Measurements from ENCODE around the gene IGSF21. TPM values are rescaled to one million over a fixed set of nuclear protein-coding genes. Genes with fewer than 3 reads are reported as not detected.

Gene IGSF21
- total RNA-seq, 4 donors from 2014 or later, result 0.11 to 2.6 (median 0.69) TPM

- no peaks in the 10 kb centered on the region for H3K36me3 ChIP-seq
- no peaks in the 10 kb centered on the region for H3K9me3 ChIP-seq
- intact Hi-C loops (cut with DNase I), result no loop called here
- H3K27ac ChIP-seq, result no peak overlapping the region
- no peaks in the 10 kb centered on the region for H3K4me1 ChIP-seq
- WGBS, 2 donors, result 60 to 62% methylated on average over 5 to 7 of the region's 7 CpGs
- no peak for DNase-seq
- H3K27me3 ChIP-seq, result peaks cover 6% of the 10 kb centered on the region
- no peak for TF ChIP-seq CTCF (IDR thresholded peaks at IDR 0.05)
- TF ChIP-seq POLR2A (IDR thresholded peaks at IDR 0.05), result no peak
- H3K4me3 ChIP-seq (replicated peaks in 1 of 3), result no peak overlapping the region
These were observed 71.4 kb downstream of the IGSF21 start for GRCh38 chr1:18179009-18179408.

- no peaks in the 10 kb centered on the region for H3K9me3 ChIP-seq
- H3K36me3 ChIP-seq, result no peaks in the 10 kb centered on the region
- H3K4me3 ChIP-seq (replicated peaks in 1 of 3), result no peak overlapping the region
- TF ChIP-seq POLR2A (IDR thresholded peaks at IDR 0.05) (no peak), CTCF (IDR thresholded peaks at IDR 0.05) (no peak)
- no peaks in the 10 kb centered on the region for H3K4me1 ChIP-seq
- H3K27me3 ChIP-seq, result peaks cover 6% of the 10 kb centered on the region
- no peak overlapping the region for H3K27ac ChIP-seq
- WGBS, 2 donors, result 37 to 41% methylated on average over 13 of the region's 13 CpGs
- no peak for DNase-seq
- intact Hi-C loops (cut with DNase I), result no loop called here
These were observed 75.0 kb downstream of the IGSF21 start for GRCh38 chr1:18182398-18183160.

DNA sequence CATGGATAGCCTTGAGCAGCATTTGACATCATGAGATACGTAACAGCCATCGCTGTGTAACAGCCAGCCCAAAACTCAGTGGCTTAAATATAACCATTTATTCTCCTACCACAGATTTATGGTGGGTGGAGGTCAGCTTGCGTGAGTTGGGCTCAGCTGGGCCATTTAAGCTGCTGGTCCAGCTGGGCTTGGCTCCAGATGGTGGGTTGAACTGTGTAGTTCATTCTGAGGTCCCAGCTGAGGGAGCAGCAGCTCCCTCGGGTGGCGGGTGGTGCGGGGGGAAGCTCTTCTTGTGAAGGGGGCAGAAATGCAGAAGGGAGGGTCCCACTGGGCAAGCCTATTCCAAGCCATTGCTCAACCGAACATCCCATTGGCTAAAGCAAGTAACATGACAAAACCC lies 75.9 kb downstream of the IGSF21 start:
- Histone ChIP-seq H3K27me3 (peaks cover 2% of the 10 kb centered on the region), H3K4me3 (replicated peaks in 1 of 3) (no peak overlapping the region), H3K9me3 (no peaks in the 10 kb centered on the region), H3K36me3 (no peaks in the 10 kb centered on the region), H3K4me1 (no peaks in the 10 kb centered on the region), H3K27ac (no peak overlapping the region)
- DNase-seq, result no peak
- intact Hi-C loops (cut with DNase I), result no loop called here
- WGBS, 2 donors, result 71 to 88% methylated on average over 7 of the region's 7 CpGs
- no peak for TF ChIP-seq CTCF (IDR thresholded peaks at IDR 0.05)
- TF ChIP-seq POLR2A (IDR thresholded peaks at IDR 0.05), result no peak

- intact Hi-C loops (cut with DNase I), result no loop called here
- TF ChIP-seq POLR2A (IDR thresholded peaks at IDR 0.05), result no peak
- no peak for TF ChIP-seq CTCF (IDR thresholded peaks at IDR 0.05)
- H3K27me3 ChIP-seq, result no peaks in the 10 kb centered on the region
These were observed 79.5 kb downstream of the IGSF21 start for GRCh38 chr1:18187054-18187453.

GRCh38 chr1:18188820-18189517 lies 81.4 kb downstream of the IGSF21 start:
- Histone ChIP-seq H3K36me3 (no peaks in the 10 kb centered on the region), H3K4me3 (replicated peaks in 1 of 3) (no peak overlapping the region), H3K4me1 (no peaks in the 10 kb centered on the region), H3K27ac (no peak overlapping the region), H3K9me3 (no peaks in the 10 kb centered on the region), H3K27me3 (no peaks in the 10 kb centered on the region)
- DNase-seq, result no peak
- intact Hi-C loops (cut with DNase I), result no loop called here
- 91 to 93% methylated on average over 7 to 9 of the region's 9 CpGs for WGBS, 2 donors
- TF ChIP-seq CTCF (IDR thresholded peaks at IDR 0.05) (no peak), POLR2A (IDR thresholded peaks at IDR 0.05) (no peak)

More at GRCh38 chr1:18187054-18187453, 79.5 kb downstream of the IGSF21 start:
- DNase-seq, result no peak
- no peaks in the 10 kb centered on the region for H3K36me3 ChIP-seq
- H3K4me3 ChIP-seq (replicated peaks in 1 of 3), result no peak overlapping the region
- no peaks in the 10 kb centered on the region for H3K9me3 ChIP-seq
- H3K27ac ChIP-seq, result no peak overlapping the region
- 69 to 73% methylated on average over 5 of the region's 5 CpGs for WGBS, 2 donors
- no peaks in the 10 kb centered on the region for H3K4me1 ChIP-seq

All from thyroid gland (tissue), 4 donors.